Measurements from ENCODE around the gene ZNF284.
"Not testable (repeated sequence)": the region's sequence is repeated elsewhere in the genome, so short reads cannot be mapped to it uniquely, and the experiment has no call there.

Gene ZNF284

DNA sequence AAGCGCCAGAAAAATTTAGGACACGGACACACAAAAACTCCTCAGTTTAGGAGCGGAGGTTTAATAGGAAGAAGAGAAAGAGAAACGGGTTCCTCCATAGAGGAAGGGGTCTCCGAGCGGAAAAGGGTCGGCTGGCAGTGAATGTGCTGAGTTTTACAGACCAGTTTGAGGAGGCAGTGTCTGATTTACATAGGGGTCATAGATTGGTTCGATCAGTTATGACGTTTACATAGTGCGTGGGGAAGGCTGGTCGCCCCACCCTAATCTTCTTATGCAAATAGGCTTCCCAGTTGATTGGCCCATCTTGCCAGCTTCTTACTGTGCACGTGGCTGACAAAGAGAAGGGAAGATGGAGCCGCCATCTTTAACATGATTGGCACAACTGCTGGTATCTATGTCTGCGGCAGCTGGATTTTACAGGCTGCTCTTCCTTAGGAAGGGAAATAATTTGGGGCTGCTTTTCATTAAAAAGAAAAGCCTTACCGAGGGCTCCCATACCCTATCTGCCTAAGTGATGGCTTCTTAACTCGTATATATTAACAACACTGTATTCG is 40.0 kb downstream of the ZNF284 start:
- Histone ChIP-seq H3K9me3 (ENCODE audit: control insufficient read depth, insufficient read depth, low read length) (peaks cover under 1% of the 10 kb centered on the region; the same call in 1 of the 2 replicates), H3K36me3 (ENCODE audit: control insufficient read depth, insufficient read depth, low read length) (peaks cover 8% of the 10 kb centered on the region; the same call in 1 of the 2 replicates), H3K27ac (ENCODE audit: low read length) (no peak overlapping the region), H3K4me1 (ENCODE audit: control insufficient read depth, insufficient read depth, low read length) (no peaks in the 10 kb centered on the region), H3K4me3 (ENCODE audit: low read length) (peak overlapping the region; percentile 49; the same call in 1 of the 2 replicates), H3K27me3 (ENCODE audit: control insufficient read depth, insufficient read depth, low read length) (no peaks in the 10 kb centered on the region)
- DNase-seq (ENCODE audit: low read depth, low spot score) = peak; percentile 80
- no CpG with 5 or more reads among the region's 17 CpGs for WGBS (ENCODE audit: insufficient coverage, insufficient read length)

DNA sequence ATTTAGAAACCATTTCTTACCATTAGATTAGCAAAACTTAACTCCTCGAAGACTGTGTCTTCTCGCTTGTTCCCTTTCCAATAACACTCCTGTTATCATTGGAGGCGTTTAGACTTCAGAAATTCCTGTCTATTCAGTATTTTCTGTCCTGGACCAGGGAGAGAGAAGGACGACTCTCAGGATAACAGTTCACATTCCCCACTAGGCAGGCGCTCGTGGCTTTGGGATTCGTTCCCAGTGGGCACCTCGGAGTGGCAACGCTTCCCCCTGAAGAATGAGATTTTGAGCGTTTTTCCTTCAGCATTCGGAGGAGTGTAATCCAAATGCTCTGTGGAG is 40.8 kb downstream of the ZNF284 start:
- WGBS (ENCODE audit: insufficient coverage, insufficient read length) = no CpG with 5 or more reads among the region's 11 CpGs
- Histone ChIP-seq H3K27me3 (ENCODE audit: control insufficient read depth, insufficient read depth, low read length) (no peaks in the 10 kb centered on the region), H3K36me3 (ENCODE audit: control insufficient read depth, insufficient read depth, low read length) (peaks cover 3% of the 10 kb centered on the region; the same call in 1 of the 2 replicates), H3K9me3 (ENCODE audit: control insufficient read depth, insufficient read depth, low read length) (no peaks in the 10 kb centered on the region; the same call in 1 of the 2 replicates), H3K4me1 (ENCODE audit: control insufficient read depth, insufficient read depth, low read length) (no peaks in the 10 kb centered on the region), H3K4me3 (ENCODE audit: low read length) (peak overlapping the region; percentile 64; the same call in 1 of the 2 replicates), H3K27ac (ENCODE audit: low read length) (no peak overlapping the region)
- no peak for DNase-seq (ENCODE audit: low read depth, low spot score)

- Histone ChIP-seq H3K27me3 (ENCODE audit: control insufficient read depth, insufficient read depth, low read length) (no peaks in the 10 kb centered on the region), H3K9me3 (ENCODE audit: control insufficient read depth, insufficient read depth, low read length) (no peaks in the 10 kb centered on the region; the same call in 1 of the 2 replicates), H3K27ac (ENCODE audit: low read length) (no peak within 1 kb of the TSS), H3K4me1 (ENCODE audit: control insufficient read depth, insufficient read depth, low read length) (no peaks in the 10 kb centered on the region), H3K36me3 (ENCODE audit: control insufficient read depth, insufficient read depth, low read length) (peaks cover 2% of the 10 kb centered on the region; the same call in 1 of the 2 replicates), H3K4me3 (ENCODE audit: low read length) (peak within 1 kb of the TSS; percentile 89)
- no CpG with 5 or more reads among the region's 44 CpGs for WGBS (ENCODE audit: insufficient coverage, insufficient read length)
- DNase-seq (ENCODE audit: low read depth, low spot score) = peak; percentile 99
Measured at GRCh38 chr19:44113138-44113783, 41.3 kb downstream of the ZNF284 start, which contains the start of gene ZNF225. ZNF225 (plus strand) TSS chr19:44113399; CDS start chr19:44115828, 2,429 bp downstream.

- WGBS (ENCODE audit: insufficient coverage, insufficient read length) = no CpG with 5 or more reads among the region's 18 CpGs
- DNase-seq (ENCODE audit: low read depth, low spot score) = no peak
- H3K4me1 ChIP-seq (ENCODE audit: control insufficient read depth, insufficient read depth, low read length) = no peaks in the 10 kb centered on the region
- H3K36me3 ChIP-seq (ENCODE audit: control insufficient read depth, insufficient read depth, low read length) = peaks cover 5% of the 10 kb centered on the region; the same call in 1 of the 2 replicates
- no peaks in the 10 kb centered on the region for H3K9me3 ChIP-seq (ENCODE audit: control insufficient read depth, insufficient read depth, low read length)
- H3K4me3 ChIP-seq (ENCODE audit: low read length) = peak overlapping the region; percentile 89
- no peak overlapping the region for H3K27ac ChIP-seq (ENCODE audit: low read length)
- H3K27me3 ChIP-seq (ENCODE audit: control insufficient read depth, insufficient read depth, low read length) = no peaks in the 10 kb centered on the region
Measured at GRCh38 chr19:44113784-44114390, 41.9 kb downstream of the ZNF284 start.

DNA sequence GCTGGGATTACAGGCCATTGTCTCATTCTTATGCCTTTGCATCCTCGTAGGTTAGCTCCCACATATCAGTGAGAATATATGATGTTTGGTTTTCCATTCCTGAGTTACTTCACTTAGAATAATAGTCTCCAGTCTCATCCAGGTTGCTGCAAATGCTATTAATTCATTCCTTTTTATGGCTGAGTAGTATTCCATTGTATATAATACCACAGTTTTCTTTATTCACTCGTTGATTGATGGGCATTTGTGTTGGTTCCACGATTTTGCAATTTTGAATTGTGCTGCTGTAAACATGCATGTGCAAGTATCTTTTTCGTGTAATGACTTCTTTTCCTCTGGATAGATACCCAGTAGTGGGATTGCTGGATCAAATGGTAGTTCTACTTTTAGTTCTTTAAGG is 49.2 kb downstream of the ZNF284 start:
- WGBS (ENCODE audit: insufficient coverage, insufficient read length) = no CpG with 5 or more reads among the region's 4 CpGs
- not testable (repeated sequence) for H3K36me3 ChIP-seq (ENCODE audit: control insufficient read depth, insufficient read depth, low read length); H3K9me3 ChIP-seq (ENCODE audit: control insufficient read depth, insufficient read depth, low read length); H3K27me3 ChIP-seq (ENCODE audit: control insufficient read depth, insufficient read depth, low read length); DNase-seq (ENCODE audit: low read depth, low spot score); H3K27ac ChIP-seq (ENCODE audit: low read length); H3K4me1 ChIP-seq (ENCODE audit: control insufficient read depth, insufficient read depth, low read length); H3K4me3 ChIP-seq (ENCODE audit: low read length)

GRCh38 chr19:44131955-44132354 is 60.0 kb downstream of the ZNF284 start:
- Histone ChIP-seq H3K9me3 (ENCODE audit: control insufficient read depth, insufficient read depth, low read length) (no peaks in the 10 kb centered on the region), H3K4me3 (ENCODE audit: low read length) (no peak overlapping the region), H3K27me3 (ENCODE audit: control insufficient read depth, insufficient read depth, low read length) (no peaks in the 10 kb centered on the region), H3K27ac (ENCODE audit: low read length) (no peak overlapping the region), H3K36me3 (ENCODE audit: control insufficient read depth, insufficient read depth, low read length) (no peaks in the 10 kb centered on the region; the same call in 1 of the 2 replicates), H3K4me1 (ENCODE audit: control insufficient read depth, insufficient read depth, low read length) (no peaks in the 10 kb centered on the region)
- no peak for DNase-seq (ENCODE audit: low read depth, low spot score)
- WGBS (ENCODE audit: insufficient coverage, insufficient read length) = no CpG with 5 or more reads among the region's 5 CpGs
